PC-9 (cell line): Measurements from ENCODE around the gene UNC13B.

Experiments
- CTCF ChIP-seq: fragments of 200-600 bp; sonication (generic); conservative IDR thresholded peaks from 2 replicates; pipeline ENCODE4 v1.6.1; 2017; ENCODE audit warnings: mixed run types, antibody characterized with exemption, mild to moderate bottlenecking, moderate library complexity
- EZH2 ChIP-seq: fragments of 200-600 bp; sonication (generic); IDR thresholded peaks from 2 replicates; pipeline ENCODE4 v1.8.0; 2017; ENCODE audit warnings: antibody characterized with exemption, low read depth

- TF ChIP-seq CTCF: no peak
- no peak for TF ChIP-seq EZH2
Measured at GRCh38 chr9:35198191-35198590, 36.4 kb downstream of the UNC13B start.
